GM21381 (cell line): ENCODE results near the gene SPPL2A.
A peak's percentile ranks its signal among the peaks of the same experiment; 100 is the strongest.
"Not testable (repeated sequence)": the region's sequence is repeated elsewhere in the genome, so short reads cannot be mapped to it uniquely, and the experiment has no call there.

Source experiments
- ATAC-seq: cut with Tn5 transposase; IDR thresholded peaks from one replicate; pipeline ENCODE4 v1.9.1; 2021; ENCODE audit warnings: mild to moderate bottlenecking, moderate library complexity; ENCODE audit not compliant: unreplicated experiment

SPPL2A gene

GRCh38 chr15:50773389-50773788 lies 7.9 kb upstream of the SPPL2A start:
- ATAC-seq = no peak

- no peak for ATAC-seq
These were observed 1.9 kb upstream of the SPPL2A start for GRCh38 chr15:50767332-50767861.

- ATAC-seq = peak; percentile 36
These were observed 878 bp downstream of the SPPL2A start for GRCh38 chr15:50764461-50765194.

DNA sequence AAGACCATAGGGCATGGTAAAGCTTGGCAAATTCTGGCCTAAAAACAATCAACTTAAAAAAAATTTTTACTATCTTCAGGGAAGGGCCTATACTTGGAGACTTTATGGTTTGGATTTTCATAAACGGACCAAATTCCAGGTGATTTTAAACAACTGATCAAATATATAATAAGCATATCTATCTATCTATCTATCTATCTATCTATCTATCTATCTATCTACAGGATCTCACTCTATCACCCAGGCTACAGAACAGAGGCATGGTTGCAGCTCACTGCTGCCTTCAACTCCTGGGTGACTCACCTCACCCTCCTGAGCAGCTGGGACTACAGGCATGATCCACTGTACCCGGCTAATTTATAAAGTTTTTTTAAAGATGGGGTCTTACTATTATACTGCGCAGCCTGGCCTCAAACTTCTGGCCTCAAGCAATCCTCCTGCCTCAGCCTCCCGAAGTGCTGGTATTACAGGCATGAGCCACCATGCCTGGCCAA lies 6.7 kb downstream of the SPPL2A start:
- no peak for ATAC-seq

- no peak for ATAC-seq
These were observed 12.0 kb downstream of the SPPL2A start for GRCh38 chr15:50753463-50753862.

GRCh38 chr15:50751394-50751793 lies 14.1 kb downstream of the SPPL2A start:
- ATAC-seq = no peak

DNA sequence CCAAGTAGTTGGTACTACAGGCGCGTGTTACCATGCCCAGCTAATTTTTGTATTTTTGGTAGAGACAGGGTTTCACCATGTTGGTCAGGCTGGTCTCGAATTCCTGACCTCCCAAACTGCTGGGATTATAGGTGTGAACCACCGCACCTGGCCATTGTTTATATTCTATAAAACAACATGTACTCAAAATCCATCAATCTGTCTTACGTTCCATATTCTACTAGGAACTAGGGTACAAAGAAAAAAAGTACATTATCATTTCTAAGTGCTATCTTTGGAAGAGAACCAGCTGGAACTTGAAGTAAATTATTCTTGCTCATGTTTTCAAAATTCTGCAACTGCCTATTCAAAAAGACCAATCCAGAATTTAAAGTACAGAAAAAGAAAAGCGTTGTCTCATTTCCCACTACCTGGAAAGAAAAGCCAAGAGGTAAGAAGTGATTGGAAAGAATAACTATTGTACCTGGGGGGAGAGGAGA lies 15.2 kb downstream of the SPPL2A start:
- ATAC-seq = no peak

GRCh38 chr15:50747523-50747922 lies 18.0 kb downstream of the SPPL2A start:
- no peak for ATAC-seq

- no peak for ATAC-seq
These were observed 20.9 kb downstream of the SPPL2A start for GRCh38 chr15:50744601-50745000.

DNA sequence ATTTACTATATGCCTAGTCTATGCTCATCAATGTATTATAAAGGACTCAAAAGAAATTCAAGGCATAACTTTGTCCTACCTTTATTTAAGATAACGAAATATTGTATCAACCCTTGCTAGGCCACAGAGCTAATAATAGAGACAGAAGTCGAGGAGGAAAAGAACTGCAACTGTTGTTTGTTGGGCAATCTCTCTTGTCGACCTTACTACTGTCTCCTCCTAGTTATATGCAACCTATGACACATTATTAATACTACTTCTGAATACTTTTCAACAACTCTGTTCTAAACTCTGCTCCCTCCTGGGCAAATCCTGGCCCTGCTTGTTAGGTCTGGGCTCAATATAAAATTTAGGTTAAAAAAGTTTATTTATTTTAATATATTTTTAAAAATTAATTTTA lies 24.6 kb downstream of the SPPL2A start:
- no peak for ATAC-seq

- ATAC-seq = no peak
These were observed 28.7 kb downstream of the SPPL2A start for GRCh38 chr15:50736823-50737222.

DNA sequence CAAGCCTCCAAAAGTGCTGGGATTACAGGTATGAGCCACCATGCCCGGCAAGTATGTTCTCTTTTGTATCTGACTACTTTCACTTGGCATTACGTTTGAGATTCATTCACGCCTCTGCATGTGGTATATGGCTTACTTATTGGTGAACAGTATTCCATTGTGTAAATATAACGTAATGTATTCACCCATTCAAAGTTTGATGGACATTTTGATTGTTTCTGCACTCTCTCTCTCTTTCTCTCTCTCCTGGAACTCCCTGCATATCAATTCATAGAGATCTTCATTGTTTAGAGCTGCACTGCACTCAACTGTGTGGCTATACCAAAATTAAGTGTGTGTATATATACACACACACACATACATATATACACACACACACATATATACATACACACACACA lies 30.4 kb downstream of the SPPL2A start:
- no peak for ATAC-seq

- no peak for ATAC-seq
These were observed 39.2 kb downstream of the SPPL2A start for GRCh38 chr15:50726315-50726714.

DNA sequence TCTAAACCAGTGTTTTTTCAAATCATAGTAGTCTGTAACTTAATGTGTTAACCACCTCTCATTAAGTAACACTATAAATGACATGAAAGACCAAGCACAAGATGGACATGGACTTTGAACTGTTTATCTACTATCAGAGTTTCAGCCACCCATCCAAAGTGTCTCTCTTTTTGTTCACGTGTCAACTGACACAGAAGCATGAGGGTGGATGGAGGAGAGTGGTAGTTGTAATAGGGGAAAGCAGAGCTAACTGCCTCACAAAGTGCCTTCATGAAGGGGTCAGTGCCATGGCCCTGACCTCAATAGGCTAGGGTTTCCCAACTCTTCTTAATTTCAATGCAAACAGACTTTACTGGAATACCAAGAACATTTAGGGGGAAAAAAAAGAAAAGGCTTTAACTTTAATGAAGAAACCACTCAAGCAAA lies 46.8 kb downstream of the SPPL2A start:
- ATAC-seq = no peak

GRCh38 chr15:50712018-50712417 lies 53.5 kb downstream of the SPPL2A start:
- ATAC-seq = no peak

- ATAC-seq = no peak
These were observed 54.9 kb downstream of the SPPL2A start for GRCh38 chr15:50710585-50710984.

DNA sequence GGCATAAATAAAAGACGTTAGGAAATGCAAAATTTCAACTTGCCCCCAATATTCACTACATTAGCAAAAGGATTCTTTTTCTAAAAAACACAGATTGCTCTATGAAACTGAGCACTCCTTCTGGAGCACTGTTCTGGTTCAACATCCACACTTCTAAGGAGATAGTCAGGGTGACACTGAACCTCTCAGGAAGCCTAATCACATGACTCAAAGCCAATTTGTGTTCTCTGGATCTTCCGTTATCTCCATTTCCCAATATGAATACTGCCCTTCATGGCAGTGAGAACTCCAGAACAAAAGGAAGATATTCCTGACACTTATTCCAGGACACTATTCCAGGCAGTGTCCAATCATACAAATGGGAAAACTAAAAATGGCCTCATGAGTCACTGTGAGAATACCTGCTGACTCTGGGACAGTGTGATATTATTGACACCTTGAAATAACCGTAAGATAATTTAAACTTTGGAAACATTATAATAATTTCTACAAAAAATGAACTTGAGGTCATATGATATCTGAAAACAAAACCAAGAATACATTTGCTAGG lies 57.6 kb downstream of the SPPL2A start:
- ATAC-seq = no peak

DNA sequence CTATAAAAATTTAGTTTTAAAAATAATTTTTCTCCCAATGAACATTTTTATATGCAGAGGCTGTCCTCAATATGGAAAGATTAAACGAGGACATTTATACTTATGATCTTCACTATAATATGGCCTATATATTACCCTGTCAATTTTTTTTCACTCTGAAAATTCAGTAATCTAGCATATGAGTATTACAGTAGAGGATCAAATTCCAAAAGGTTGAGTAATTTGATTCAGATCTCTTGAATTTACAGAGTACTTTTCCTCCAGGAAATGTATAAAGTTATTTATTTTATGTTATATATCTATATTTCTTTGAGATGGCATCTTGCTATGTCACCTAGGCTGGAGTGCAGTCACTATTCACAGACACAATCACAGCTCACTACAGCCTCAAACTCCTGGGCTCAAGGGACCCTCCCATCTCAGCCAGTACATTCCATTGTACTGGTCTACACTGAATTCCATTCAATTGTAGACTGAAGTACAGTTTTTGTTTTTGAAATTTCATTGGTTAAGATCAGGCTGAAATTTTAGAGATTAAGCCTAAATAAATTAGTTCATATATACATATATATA lies 62.7 kb downstream of the SPPL2A start:
- ATAC-seq = no peak

DNA sequence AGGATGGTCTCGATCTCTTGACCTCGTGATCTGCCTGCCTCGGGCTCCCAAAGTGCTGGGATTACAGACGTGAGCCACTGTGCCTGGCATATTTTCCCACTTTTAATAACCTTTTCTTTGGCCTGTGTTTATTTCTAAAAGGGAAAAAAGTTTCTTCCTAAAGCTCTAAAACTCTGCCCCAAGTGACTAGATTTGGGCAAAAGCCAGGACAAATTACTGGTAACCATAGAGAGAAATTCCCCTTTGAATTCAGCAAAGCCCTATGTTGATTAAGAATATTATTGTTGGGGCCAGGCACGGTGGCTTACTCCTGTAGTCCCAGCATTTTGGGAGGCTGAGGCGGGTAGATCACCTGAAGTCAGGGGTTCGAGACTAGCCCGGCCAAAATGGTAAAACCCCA lies 67.4 kb downstream of the SPPL2A start:
- no peak for ATAC-seq

DNA sequence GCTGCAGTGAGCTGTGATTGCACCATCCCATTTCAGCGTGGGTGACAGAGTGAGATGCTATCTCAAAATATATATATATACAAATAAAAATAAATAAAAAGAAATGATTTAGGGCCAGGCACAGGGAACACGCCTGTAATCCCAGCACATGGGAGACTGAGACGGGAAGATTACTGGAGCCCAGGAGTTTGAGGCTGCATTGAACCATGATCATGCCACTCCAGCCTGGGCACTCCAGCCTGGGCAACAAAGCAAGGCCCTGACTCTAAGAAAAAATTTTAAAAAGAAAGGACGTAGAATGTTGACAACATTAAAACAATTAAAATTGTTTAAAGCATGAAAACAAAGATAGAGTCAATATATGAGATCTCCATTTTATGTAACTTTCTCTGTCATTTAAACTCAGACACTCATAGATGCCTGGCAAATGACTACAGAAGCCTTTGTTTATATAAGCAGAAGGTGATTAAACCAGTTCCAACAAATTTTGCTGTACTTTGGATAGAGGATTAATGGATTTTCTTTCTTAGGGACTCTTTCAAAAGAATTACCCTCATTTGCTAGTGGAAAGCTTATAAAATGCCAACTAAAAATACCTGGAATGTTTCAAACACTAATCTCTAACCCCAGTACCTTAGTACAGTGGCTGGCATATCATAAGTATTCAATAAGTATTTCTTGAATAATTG lies 68.3 kb downstream of the SPPL2A start:
- ATAC-seq = no peak

DNA sequence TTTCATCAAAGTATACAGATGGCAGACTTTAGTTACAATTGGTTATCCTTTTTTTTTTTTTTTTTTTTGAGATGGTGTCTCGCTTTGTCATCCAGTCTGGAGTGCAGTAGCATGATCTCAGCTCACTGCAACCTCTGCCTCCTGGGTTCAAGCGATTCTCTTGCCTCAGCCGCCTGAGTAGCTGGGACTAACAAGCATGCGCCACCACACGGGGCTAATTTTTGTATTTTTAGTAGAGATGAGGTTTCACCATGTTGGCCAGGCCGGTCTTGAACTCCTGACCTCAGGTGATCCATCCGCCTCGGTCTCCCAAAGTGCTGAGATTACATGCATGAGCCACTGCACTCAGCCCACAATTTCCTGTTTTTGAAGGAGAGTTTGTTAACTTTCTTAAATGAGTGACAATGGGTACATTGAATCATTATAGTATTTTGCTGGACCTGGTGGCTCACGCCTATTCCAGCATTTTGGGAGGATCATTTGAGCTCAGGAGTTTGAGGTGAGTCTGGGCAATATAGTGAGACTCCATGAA lies 70.8 kb downstream of the SPPL2A start:
- ATAC-seq = not testable (repeated sequence)
